ENCODE measurements around the gene CDX1. TPM values are rescaled to one million over a fixed set of nuclear protein-coding genes. Genes with fewer than 3 reads are reported as not detected.
A peak's percentile ranks its signal among the peaks of the same experiment; 100 is the strongest.

CDX1 gene
- total RNA-seq, 1 experiment from 2014 or later = 0.22 TPM

DNA sequence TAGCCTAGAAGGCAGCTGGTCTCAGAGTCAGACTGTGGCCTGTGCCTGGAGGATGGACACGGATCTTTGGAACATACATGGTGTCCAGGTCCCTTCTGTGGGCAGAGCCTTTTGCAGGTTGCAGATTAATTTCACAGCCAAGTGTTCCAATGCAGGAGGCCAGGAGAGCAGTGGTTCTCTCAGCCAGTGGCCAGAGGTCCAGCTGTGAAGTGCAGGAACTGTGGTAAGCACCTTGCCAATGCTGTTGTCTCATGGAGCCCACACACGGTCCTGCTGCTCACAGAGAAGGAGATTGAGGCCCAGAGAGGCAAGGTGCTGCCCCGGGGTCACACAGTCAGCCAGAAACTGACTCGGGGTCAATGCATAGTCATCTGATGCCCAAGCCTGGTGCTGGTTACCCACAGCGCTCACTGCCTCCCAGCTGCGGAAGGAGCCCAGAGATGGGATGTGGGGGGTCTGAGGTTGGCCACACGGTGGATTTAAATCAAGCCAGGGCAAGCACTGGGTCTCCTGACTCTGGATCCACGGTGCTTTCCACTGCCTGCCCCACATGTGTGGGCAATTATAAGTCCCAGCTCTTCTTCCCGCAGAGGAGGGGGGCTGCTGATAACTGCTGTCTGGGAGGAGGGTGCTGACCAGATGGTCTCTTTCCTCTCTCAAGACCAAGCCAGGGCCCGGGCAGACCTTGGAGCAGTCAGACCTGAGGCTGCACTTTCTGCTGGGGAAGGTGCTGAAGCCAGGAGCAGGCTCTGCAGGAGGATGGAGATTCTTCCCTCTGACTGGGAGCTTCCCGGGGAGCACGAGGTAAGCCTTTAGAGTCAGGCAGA lies 13.7 kb upstream of the CDX1 start:
- no peak overlapping the region for H3K27ac ChIP-seq (ENCODE audit: insufficient read length, low read depth, low read length)
- no peak overlapping the region for H3K14ac ChIP-seq (ENCODE audit: insufficient read depth, low read length)
- H3K4me1 Mint-ChIP-seq = peaks cover 24 to 39% of the 10 kb centered on the region in 2 experiments
- no peak overlapping the region for H3K23ac ChIP-seq (ENCODE audit: insufficient read length, low read depth, low read length)
- no peak overlapping the region for H3K9ac ChIP-seq (ENCODE audit: extremely low read depth, insufficient read length, low read length)
- H4K8ac ChIP-seq (replicated peaks; ENCODE audit: insufficient read length, low read depth, low read length) = no peak overlapping the region
- no peaks in the 10 kb centered on the region for H4K20me1 ChIP-seq (ENCODE audit: control insufficient read depth, insufficient read depth, insufficient read length)
- H3K27ac Mint-ChIP-seq = peak overlapping the region in 1 of 3 experiments; percentile 55; a peak in 1 of 7 replicates
- DNase-seq = no peak
- WGBS (ENCODE audit: extremely low coverage, insufficient read length, low lambda C conversion rate) = no CpG with 5 or more reads among the region's 12 CpGs
- no peak overlapping the region for H2AK5ac ChIP-seq (ENCODE audit: insufficient read length, low read length)
- H3K27me3 ChIP-seq (ENCODE audit: insufficient read depth, low read length) = no peaks in the 10 kb centered on the region
- no peaks in the 10 kb centered on the region; a peak in 1 of 7 replicates for H3K36me3 Mint-ChIP-seq (ENCODE audit: insufficient read depth in 1 of 3, low read depth in 3 of 3)
- H4K91ac ChIP-seq (ENCODE audit: insufficient read length, low read depth, low read length) = no peak overlapping the region
- no peak overlapping the region for H2AFZ ChIP-seq (ENCODE audit: low read length)
- no peak overlapping the region for H4K5ac ChIP-seq (ENCODE audit: insufficient read length, low read depth, low read length)
- no peaks in the 10 kb centered on the region for H3K9me3 ChIP-seq (ENCODE audit: control insufficient read depth, low read depth, low read length)
- H3K27me3 Mint-ChIP-seq (ENCODE audit: low read depth) = peaks cover 32% of the 10 kb centered on the region
- no peak overlapping the region for H3K18ac ChIP-seq (ENCODE audit: insufficient read length, low read depth, low read length)
- no peaks in the 10 kb centered on the region for H3K79me2 ChIP-seq (ENCODE audit: insufficient read depth, low read length)
- H3K79me1 ChIP-seq (ENCODE audit: insufficient read depth, low read depth, low read length, poor library complexity, severe bottlenecking) = no peaks in the 10 kb centered on the region
- TF ChIP-seq, protein P1, sequence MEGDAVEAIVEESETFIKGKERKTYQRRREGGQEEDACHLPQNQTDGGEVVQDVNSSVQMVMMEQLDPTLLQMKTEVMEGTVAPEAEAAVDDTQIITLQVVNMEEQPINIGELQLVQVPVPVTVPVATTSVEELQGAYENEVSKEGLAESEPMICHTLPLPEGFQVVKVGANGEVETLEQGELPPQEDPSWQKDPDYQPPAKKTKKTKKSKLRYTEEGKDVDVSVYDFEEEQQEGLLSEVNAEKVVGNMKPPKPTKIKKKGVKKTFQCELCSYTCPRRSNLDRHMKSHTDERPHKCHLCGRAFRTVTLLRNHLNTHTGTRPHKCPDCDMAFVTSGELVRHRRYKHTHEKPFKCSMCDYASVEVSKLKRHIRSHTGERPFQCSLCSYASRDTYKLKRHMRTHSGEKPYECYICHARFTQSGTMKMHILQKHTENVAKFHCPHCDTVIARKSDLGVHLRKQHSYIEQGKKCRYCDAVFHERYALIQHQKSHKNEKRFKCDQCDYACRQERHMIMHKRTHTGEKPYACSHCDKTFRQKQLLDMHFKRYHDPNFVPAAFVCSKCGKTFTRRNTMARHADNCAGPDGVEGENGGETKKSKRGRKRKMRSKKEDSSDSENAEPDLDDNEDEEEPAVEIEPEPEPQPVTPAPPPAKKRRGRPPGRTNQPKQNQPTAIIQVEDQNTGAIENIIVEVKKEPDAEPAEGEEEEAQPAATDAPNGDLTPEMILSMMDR (conservative IDR thresholded peaks at IDR 0.05) = no peak
- H3K4me1 ChIP-seq (ENCODE audit: insufficient read depth, low read length) = peaks cover 4% of the 10 kb centered on the region
- H3K4ac ChIP-seq (ENCODE audit: low read depth, low read length) = no peak overlapping the region
- no peak overlapping the region for H2BK120ac ChIP-seq (ENCODE audit: low read depth, low read length, poor library complexity, severe bottlenecking)
- H3K23me2 ChIP-seq (ENCODE audit: insufficient read length, low read depth, low read length, poor library complexity, severe bottlenecking) = peaks cover 5% of the 10 kb centered on the region
- no peak overlapping the region for H2BK15ac ChIP-seq (ENCODE audit: low read depth, low read length)
- H2BK12ac ChIP-seq (ENCODE audit: insufficient read length, low read depth, low read length) = no peak overlapping the region
- no peak overlapping the region for H3K56ac ChIP-seq (ENCODE audit: insufficient read length, low read depth, low read length)
- no peak overlapping the region for H3K4me3 Mint-ChIP-seq
- H3T11ph ChIP-seq (ENCODE audit: low read length) = no peak overlapping the region
- no peak overlapping the region for H3K4me2 ChIP-seq (ENCODE audit: insufficient read depth, insufficient read length, low read length)
- H2BK20ac ChIP-seq (ENCODE audit: low read depth, low read length, poor library complexity, severe bottlenecking) = no peak overlapping the region
- no peak overlapping the region for H2BK5ac ChIP-seq (ENCODE audit: insufficient read length, low read length)
- no peaks in the 10 kb centered on the region for H3K9me3 Mint-ChIP-seq

Measured in H9 (cell line).